Measurements from ENCODE around the gene RAC2.

Gene RAC2

GRCh38 chr22:37240941-37241320, 3.1 kb downstream of the RAC2 start:
- peak overlapping the region; percentile 98 for H3K4me3 ChIP-seq (ENCODE audit: low read depth, low read length)
- no peak for TF ChIP-seq CTCF (IDR thresholded peaks at IDR 0.05; ENCODE audit: low read depth, low read length, missing control alignments)
- no peak for DNase-seq (ENCODE audit: low read depth)

GRCh38 chr22:37240240-37240940, 3.7 kb downstream of the RAC2 start:
- TF ChIP-seq CTCF (IDR thresholded peaks at IDR 0.05; ENCODE audit: low read depth, low read length, missing control alignments) = no peak
- no peak for DNase-seq (ENCODE audit: low read depth)
- H3K4me3 ChIP-seq (ENCODE audit: low read depth, low read length) = no peak overlapping the region; the same call in 1 of the 2 replicates

GRCh38 chr22:37239336-37240239, 4.5 kb downstream of the RAC2 start:
- no peak for TF ChIP-seq CTCF (IDR thresholded peaks at IDR 0.05; ENCODE audit: low read depth, low read length, missing control alignments)
- DNase-seq (ENCODE audit: low read depth) = no peak
- no peak overlapping the region for H3K4me3 ChIP-seq (ENCODE audit: low read depth, low read length)

GRCh38 chr22:37237371-37238268, 6.4 kb downstream of the RAC2 start:
- no peak overlapping the region for H3K4me3 ChIP-seq (ENCODE audit: low read depth, low read length)
- no peak for TF ChIP-seq CTCF (IDR thresholded peaks at IDR 0.05; ENCODE audit: low read depth, low read length, missing control alignments)
- no peak for DNase-seq (ENCODE audit: low read depth)

- TF ChIP-seq CTCF (IDR thresholded peaks at IDR 0.05; ENCODE audit: low read depth, low read length, missing control alignments) = no peak
These were observed 8.0 kb downstream of the RAC2 start for GRCh38 chr22:37235897-37236607.

More at GRCh38 chr22:37235897-37236607, 8.0 kb downstream of the RAC2 start:
- no peak for DNase-seq (ENCODE audit: low read depth)
- no peak overlapping the region for H3K4me3 ChIP-seq (ENCODE audit: low read depth, low read length)

Data from GM12864 (cell line).